Neutrophil (primary cell): ENCODE results near the gene BRICD5.

Experiments
- H3K27ac ChIP-seq: fragments of 200-600 bp; sonication (generic); 2 replicates; pipeline ENCODE4 v1.5.1; 2016; ENCODE audit warnings: mild to moderate bottlenecking, moderate library complexity
- H3K27me3 ChIP-seq: fragments of 200-600 bp; sonication (generic); 2 replicates; pipeline ENCODE4 v1.6.0; 2016; ENCODE audit warnings: mild to moderate bottlenecking
- H3K36me3 ChIP-seq: fragments of 200-600 bp; sonication (generic); 2 replicates; pipeline ENCODE4 v1.5.1; 2017
- H3K4me1 ChIP-seq, 2 experiments: fragments of 200-600 bp in 1 of 2; sonication (generic) in 1 of 2; 1 replicate in 1 of 2; 2 replicates in 1 of 2; pipeline versions ENCODE4 v1.5.1 to v1.6.1; 2013 to 2016; ENCODE audit warnings: low read depth in 1 of 2, low read length in 1 of 2, mild to moderate bottlenecking in 1 of 2, moderate library complexity in 1 of 2; ENCODE audit not compliant: control insufficient read depth in 1 of 2, insufficient read depth in 1 of 2
- H3K4me3 ChIP-seq, 2 experiments: fragments of 200-600 bp in 1 of 2; sonication (generic) in 1 of 2; 1 replicate in 1 of 2; 2 replicates in 1 of 2; pipeline ENCODE4 v1.5.1; 2013 to 2016; ENCODE audit warnings: low read depth in 1 of 2, low read length in 1 of 2, mild to moderate bottlenecking in 1 of 2, moderate library complexity in 1 of 2
- H3K9me3 ChIP-seq: fragments of 200-600 bp; sonication (generic); 2 replicates; pipeline ENCODE4 v1.5.1; 2016
- TF ChIP-seq, protein P1 (sequence below): fragments of 200-600 bp; sonication (generic); IDR thresholded peaks from 2 replicates; pipeline ENCODE4 v1.5.1; 2016; ENCODE audit warnings: antibody characterized with exemption

The BRICD5 gene

DNA sequence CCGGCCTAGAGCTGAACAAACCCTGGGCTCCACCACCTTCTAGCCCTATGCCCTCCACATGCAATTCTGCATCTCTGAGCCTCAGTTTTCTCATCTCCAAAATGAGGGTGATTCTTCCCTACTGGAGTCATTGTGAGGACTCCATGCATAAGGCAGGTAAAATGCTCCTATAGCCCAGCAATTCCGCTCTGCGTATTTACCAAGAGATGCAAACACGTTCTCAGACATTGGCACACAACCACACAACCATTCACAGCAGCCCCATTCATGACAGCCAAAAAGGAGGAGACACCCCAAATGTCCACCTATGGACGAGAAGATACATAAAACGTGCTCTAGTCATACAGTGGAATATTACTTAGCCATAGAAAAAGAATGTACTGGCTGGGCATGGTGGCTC lies 10.3 kb downstream of the BRICD5 start:
- Histone ChIP-seq H3K4me3 (no peak overlapping the region), H3K27ac (no peak overlapping the region), H3K9me3 (no peaks in the 10 kb centered on the region), H3K4me1 (peaks cover 7 to 17% of the 10 kb centered on the region in 2 experiments), H3K36me3 (no peaks in the 10 kb centered on the region), H3K27me3 (peaks cover 64% of the 10 kb centered on the region)
- TF ChIP-seq, protein P1, sequence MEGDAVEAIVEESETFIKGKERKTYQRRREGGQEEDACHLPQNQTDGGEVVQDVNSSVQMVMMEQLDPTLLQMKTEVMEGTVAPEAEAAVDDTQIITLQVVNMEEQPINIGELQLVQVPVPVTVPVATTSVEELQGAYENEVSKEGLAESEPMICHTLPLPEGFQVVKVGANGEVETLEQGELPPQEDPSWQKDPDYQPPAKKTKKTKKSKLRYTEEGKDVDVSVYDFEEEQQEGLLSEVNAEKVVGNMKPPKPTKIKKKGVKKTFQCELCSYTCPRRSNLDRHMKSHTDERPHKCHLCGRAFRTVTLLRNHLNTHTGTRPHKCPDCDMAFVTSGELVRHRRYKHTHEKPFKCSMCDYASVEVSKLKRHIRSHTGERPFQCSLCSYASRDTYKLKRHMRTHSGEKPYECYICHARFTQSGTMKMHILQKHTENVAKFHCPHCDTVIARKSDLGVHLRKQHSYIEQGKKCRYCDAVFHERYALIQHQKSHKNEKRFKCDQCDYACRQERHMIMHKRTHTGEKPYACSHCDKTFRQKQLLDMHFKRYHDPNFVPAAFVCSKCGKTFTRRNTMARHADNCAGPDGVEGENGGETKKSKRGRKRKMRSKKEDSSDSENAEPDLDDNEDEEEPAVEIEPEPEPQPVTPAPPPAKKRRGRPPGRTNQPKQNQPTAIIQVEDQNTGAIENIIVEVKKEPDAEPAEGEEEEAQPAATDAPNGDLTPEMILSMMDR: no peak

DNA sequence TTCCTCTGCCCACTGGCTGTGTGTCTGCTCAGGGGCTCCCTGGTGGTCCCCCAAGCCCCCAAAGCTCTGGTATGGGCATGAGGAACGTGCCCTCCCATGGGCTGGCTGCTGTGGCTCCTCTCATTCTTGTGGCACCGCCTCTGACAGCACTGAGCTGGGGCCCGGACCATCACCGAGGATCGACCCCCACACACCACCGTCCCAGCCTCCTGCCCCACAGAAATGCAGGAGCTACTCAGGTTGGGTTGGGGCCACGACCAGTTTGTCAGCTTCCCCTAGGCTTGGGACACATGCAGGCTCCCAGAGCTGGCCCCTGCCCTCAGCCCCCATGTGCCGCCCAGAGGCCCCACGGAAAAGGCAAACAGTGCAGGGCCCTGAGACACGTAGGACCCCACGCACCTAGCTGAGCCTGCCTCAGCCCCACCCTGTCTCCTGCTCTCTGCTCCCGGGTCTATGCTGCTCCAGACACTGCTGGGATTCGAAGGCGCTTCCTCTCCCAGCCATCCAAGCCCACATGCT lies 11.0 kb downstream of the BRICD5 start:
- H3K27me3 ChIP-seq: peaks cover 71% of the 10 kb centered on the region
- H3K9me3 ChIP-seq: no peaks in the 10 kb centered on the region
- peaks cover 4 to 14% of the 10 kb centered on the region in 2 experiments for H3K4me1 ChIP-seq
- H3K4me3 ChIP-seq: no peak overlapping the region
- H3K36me3 ChIP-seq: no peaks in the 10 kb centered on the region
- TF ChIP-seq, protein P1: no peak
- H3K27ac ChIP-seq: no peak overlapping the region

DNA sequence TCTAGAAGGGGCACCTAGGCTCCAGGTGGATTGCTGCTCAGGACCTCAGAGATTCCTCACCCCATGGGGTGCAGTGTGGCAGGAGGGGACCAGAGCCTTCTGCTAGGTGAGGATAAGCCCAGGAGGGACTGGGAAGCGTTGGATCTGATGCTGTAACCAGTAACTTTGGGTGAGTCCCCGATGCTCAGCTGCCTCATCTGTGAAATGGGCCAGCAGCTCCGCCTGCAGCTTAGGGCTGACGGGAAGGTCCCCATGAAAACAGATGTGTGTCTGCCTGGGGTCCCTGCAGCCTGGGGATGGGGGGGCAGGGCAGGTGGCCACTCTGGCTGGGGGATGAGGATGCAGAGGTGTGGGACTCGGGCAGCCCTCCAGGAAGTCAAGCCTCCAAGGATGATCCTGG lies 11.6 kb downstream of the BRICD5 start:
- H3K4me3 ChIP-seq: no peak overlapping the region
- TF ChIP-seq, protein P1: no peak

DNA sequence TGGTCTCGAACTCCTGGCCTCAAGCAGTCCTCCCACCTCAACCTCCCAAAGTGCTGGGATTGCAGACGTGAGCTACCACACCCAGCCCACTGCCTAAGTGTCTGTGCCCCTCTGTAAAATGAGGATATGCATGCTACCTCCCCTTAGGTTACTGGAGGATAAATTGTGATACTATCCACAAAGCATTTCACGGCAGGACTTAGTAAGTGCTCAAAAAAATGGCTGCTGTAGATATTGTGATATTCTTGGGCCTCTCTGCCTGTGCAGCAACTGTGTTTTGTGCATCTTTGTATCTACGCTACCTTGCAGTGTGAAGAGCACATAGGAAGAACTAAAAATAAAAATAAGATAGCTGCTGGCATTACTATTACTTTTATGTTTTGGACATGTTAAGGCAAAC lies 12.4 kb downstream of the BRICD5 start:
- Histone ChIP-seq H3K27me3 (peaks cover 85% of the 10 kb centered on the region), H3K27ac (no peak overlapping the region), H3K36me3 (no peaks in the 10 kb centered on the region), H3K4me1 (peaks cover 0 to 11% of the 10 kb centered on the region in 2 experiments), H3K9me3 (no peaks in the 10 kb centered on the region), H3K4me3 (no peak overlapping the region)
- TF ChIP-seq, protein P1: no peak

More for the DNA sequence above, 11.6 kb downstream of the BRICD5 start:
- Histone ChIP-seq H3K4me1 (peaks cover 0 to 11% of the 10 kb centered on the region in 2 experiments), H3K27ac (no peak overlapping the region), H3K27me3 (peaks cover 76% of the 10 kb centered on the region), H3K36me3 (no peaks in the 10 kb centered on the region), H3K9me3 (no peaks in the 10 kb centered on the region)

DNA sequence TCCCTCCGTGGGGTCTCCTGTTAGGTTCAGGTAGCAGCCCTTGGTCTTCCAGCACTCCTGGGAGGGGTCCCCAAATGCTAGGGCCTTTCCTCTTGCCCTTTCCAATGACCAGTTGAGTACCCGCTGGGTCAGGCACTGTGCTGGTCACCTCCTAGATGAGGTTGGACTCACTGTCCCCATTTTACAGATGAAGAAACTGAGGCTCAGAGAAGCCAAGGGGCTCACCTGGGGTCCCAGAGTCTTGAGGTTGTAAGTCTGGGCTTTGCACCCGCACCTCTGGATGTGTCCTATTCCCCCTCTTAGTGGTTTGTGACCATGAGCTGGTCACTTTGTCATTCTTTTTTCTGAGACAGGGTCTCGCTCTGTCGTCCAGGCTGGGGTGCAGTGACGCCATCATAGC lies 12.9 kb downstream of the BRICD5 start:
- Histone ChIP-seq H3K9me3 (no peaks in the 10 kb centered on the region), H3K36me3 (no peaks in the 10 kb centered on the region), H3K27me3 (peaks cover 90% of the 10 kb centered on the region), H3K4me1 (peaks cover 0 to 11% of the 10 kb centered on the region in 2 experiments), H3K4me3 (no peak overlapping the region), H3K27ac (no peak overlapping the region)
- TF ChIP-seq, protein P1: no peak
